ENCODE results near the gene ANKRD33B.

GRCh38 chr5:10686890-10687289 is 123.0 kb downstream of the ANKRD33B start:
- no peak for TF ChIP-seq TAF1 (IDR thresholded peaks at IDR 0.05; ENCODE audit: low read depth, low read length)
- TF ChIP-seq, protein P1, sequence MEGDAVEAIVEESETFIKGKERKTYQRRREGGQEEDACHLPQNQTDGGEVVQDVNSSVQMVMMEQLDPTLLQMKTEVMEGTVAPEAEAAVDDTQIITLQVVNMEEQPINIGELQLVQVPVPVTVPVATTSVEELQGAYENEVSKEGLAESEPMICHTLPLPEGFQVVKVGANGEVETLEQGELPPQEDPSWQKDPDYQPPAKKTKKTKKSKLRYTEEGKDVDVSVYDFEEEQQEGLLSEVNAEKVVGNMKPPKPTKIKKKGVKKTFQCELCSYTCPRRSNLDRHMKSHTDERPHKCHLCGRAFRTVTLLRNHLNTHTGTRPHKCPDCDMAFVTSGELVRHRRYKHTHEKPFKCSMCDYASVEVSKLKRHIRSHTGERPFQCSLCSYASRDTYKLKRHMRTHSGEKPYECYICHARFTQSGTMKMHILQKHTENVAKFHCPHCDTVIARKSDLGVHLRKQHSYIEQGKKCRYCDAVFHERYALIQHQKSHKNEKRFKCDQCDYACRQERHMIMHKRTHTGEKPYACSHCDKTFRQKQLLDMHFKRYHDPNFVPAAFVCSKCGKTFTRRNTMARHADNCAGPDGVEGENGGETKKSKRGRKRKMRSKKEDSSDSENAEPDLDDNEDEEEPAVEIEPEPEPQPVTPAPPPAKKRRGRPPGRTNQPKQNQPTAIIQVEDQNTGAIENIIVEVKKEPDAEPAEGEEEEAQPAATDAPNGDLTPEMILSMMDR (IDR thresholded peaks at IDR 0.05; ENCODE audit: control extremely low read depth in 1 of 3, insufficient read depth in 1 of 3, low read depth in 1 of 3, low read length in 3 of 3), result no peak
- TF ChIP-seq TEAD4 (IDR thresholded peaks at IDR 0.05; ENCODE audit: low read depth, low read length), result no peak
- no peak for TF ChIP-seq RAD21 (IDR thresholded peaks at IDR 0.05 in 1 of 2, conservative IDR thresholded peaks at IDR 0.05 in 1 of 2; ENCODE audit: low read depth in 2 of 2, low read length in 2 of 2)
- TF ChIP-seq SP4 (IDR thresholded peaks at IDR 0.05; ENCODE audit: low read length), result no peak
- TF ChIP-seq POLR2AphosphoS5 (IDR thresholded peaks at IDR 0.05; ENCODE audit: low read depth, low read length), result no peak
- TF ChIP-seq CEBPB (IDR thresholded peaks at IDR 0.05; ENCODE audit: low read depth, low read length), result no peak
- no peak for TF ChIP-seq MAFK (IDR thresholded peaks at IDR 0.05; ENCODE audit: low read depth, low read length)
- no peak for TF ChIP-seq JUND (IDR thresholded peaks at IDR 0.05; ENCODE audit: low read length)
- TF ChIP-seq EP300 (IDR thresholded peaks at IDR 0.05; ENCODE audit: borderline replicate concordance in 1 of 2, low read depth in 2 of 2, low read length in 2 of 2), result no peak
- TF ChIP-seq SIRT6 (IDR thresholded peaks at IDR 0.05; ENCODE audit: low read length), result no peak
- TF ChIP-seq SRF (IDR thresholded peaks at IDR 0.05; ENCODE audit: low read depth, low read length), result no peak
- no peak for TF ChIP-seq EZH2 (IDR thresholded peaks at IDR 0.05; ENCODE audit: low read depth, low read length, severe bottlenecking)
- TF ChIP-seq POLR2A (IDR thresholded peaks at IDR 0.05; ENCODE audit: control extremely low read depth in 1 of 2, low read depth in 2 of 2, low read length in 2 of 2), result no peak
